SK-N-SH (cell line): ENCODE results near the gene PEX16. TPM values are rescaled to one million over a fixed set of nuclear protein-coding genes. Genes with fewer than 3 reads are reported as not detected.

Experiments used
- CTCF ChIA-PET: fragments of 300-600, 350-600 bp; formaldehyde crosslinking; extraction: SDS; loops from one replicate; lab custom pipeline; 2021; lab: Yijun Ruan, JAX
- POLR2A ChIA-PET: fragments of 350-600 bp; sonication (Branson Sonifier 250); formaldehyde crosslinking; extraction: SDS; loops from one replicate; lab custom pipeline; 2020; ENCODE audit warnings: antibody characterized with exemption, inconsistent platforms; lab: Yijun Ruan, JAX
- DNase-seq: peaks from one replicate; pipeline ENCODE4 v3.0.0; 2012
- H2AFZ ChIP-seq: fragments of 200-600 bp; sonication (generic); 2 replicates; pipeline ENCODE4 v1.8.1; 2016; ENCODE audit warnings: antibody characterized with exemption, mild to moderate bottlenecking, low read depth
- H3F3A ChIP-seq: fragments of 200-600 bp; sonication (generic); replicated peaks from 2 replicates; pipeline ENCODE3; 2016; ENCODE audit warnings: antibody characterized with exemption, mild to moderate bottlenecking; ENCODE audit not compliant: insufficient read depth
- H3K27ac ChIP-seq, 2 experiments: fragments of 200-500 bp in 1 of 2; fragments of 200-600 bp in 1 of 2; sonication (Bioruptor generic) in 1 of 2; sonication (generic), shearing (Covaris generic) in 1 of 2; 2 replicates each; pipeline versions ENCODE4 v1.5.1 to v1.6.1; 2014 to 2016; ENCODE audit warnings: low read depth in 2 of 2, inconsistent platforms in 1 of 2, low read length in 1 of 2, mild to moderate bottlenecking in 1 of 2, mixed read lengths in 1 of 2
- H3K27me3 ChIP-seq: fragments of 200-600 bp; sonication (generic), shearing (Covaris generic); 2 replicates; pipeline ENCODE4 v1.6.1; 2016; ENCODE audit warnings: mixed run types; ENCODE audit not compliant: insufficient read depth
- H3K36me3 ChIP-seq, 2 experiments: fragments of 200-500 bp in 1 of 2; fragments of 200-600 bp in 1 of 2; sonication (Bioruptor generic) in 1 of 2; sonication (generic) in 1 of 2; replicated peaks in 1 of 2; 2 replicates each; pipeline versions ENCODE3 to v1.5.1; 2014 to 2016; ENCODE audit warnings: low read length in 1 of 2, mild to moderate bottlenecking in 1 of 2; ENCODE audit not compliant: insufficient read depth in 2 of 2, control insufficient read depth in 1 of 2
- H3K4me1 ChIP-seq, 2 experiments: fragments of 200-500 bp in 1 of 2; fragments of 200-600 bp in 1 of 2; sonication (Bioruptor generic) in 1 of 2; sonication (generic), shearing (Covaris generic) in 1 of 2; 2 replicates each; pipeline versions ENCODE4 v1.5.1 to v1.6.1; 2014 to 2016; ENCODE audit warnings: low read depth in 1 of 2, low read length in 1 of 2, mixed run types in 1 of 2; ENCODE audit not compliant: insufficient read depth in 2 of 2, control insufficient read depth in 1 of 2
- H3K4me2 ChIP-seq: fragments of 200-600 bp; sonication (generic), shearing (Covaris generic); 2 replicates; pipeline ENCODE4 v1.6.1; 2017; ENCODE audit warnings: mixed run types
- H3K4me3 ChIP-seq, 2 experiments: fragments of 200-500 bp in 1 of 2; fragments of 200-600 bp in 1 of 2; sonication (Bioruptor generic) in 1 of 2; sonication (generic), shearing (Covaris generic) in 1 of 2; 2 replicates each; pipeline versions ENCODE4 v1.5.1 to v1.8.1; 2014 to 2016; ENCODE audit warnings: low read depth in 2 of 2, inconsistent platforms in 1 of 2, low read length in 1 of 2, mild to moderate bottlenecking in 1 of 2, mixed read lengths in 1 of 2, moderate library complexity in 1 of 2
- H3K79me2 ChIP-seq: fragments of 200-600 bp; sonication (generic); 2 replicates; pipeline ENCODE4 v1.8.1; 2017; ENCODE audit warnings: mild to moderate bottlenecking; ENCODE audit not compliant: insufficient read depth
- H3K9ac ChIP-seq: fragments of 200-600 bp; sonication (generic); 2 replicates; pipeline ENCODE4 v1.6.1; 2017; ENCODE audit warnings: mixed run types
- H3K9me2 ChIP-seq: fragments of 200-600 bp; sonication (generic); 2 replicates; pipeline ENCODE4 v1.6.1; 2017; ENCODE audit warnings: mixed run types
- H3K9me3 ChIP-seq: fragments of 200-600 bp; sonication (generic); 2 replicates; pipeline ENCODE4 v1.6.1; 2017; ENCODE audit warnings: mixed run types, mild to moderate bottlenecking, moderate library complexity
- H4K20me1 ChIP-seq: fragments of 200-600 bp; sonication (generic); 2 replicates; pipeline ENCODE4 v1.6.1; 2017; ENCODE audit warnings: mild to moderate bottlenecking, mixed run types; ENCODE audit not compliant: insufficient read depth
- CHD2 ChIP-seq: fragments of 150-350 bp; IDR thresholded peaks from 2 replicates; pipeline ENCODE4 v1.6.1; 2018; ENCODE audit warnings: low read length; ENCODE audit not compliant: partially characterized antibody
- EP300 ChIP-seq, 2 experiments: IDR thresholded peaks; 2 replicates each; pipeline versions ENCODE4 v1.4.0 to v1.6.1; 2012; ENCODE audit warnings: borderline replicate concordance in 1 of 2, low read depth in 1 of 2, low read length in 1 of 2
- EZH2phosphoT487 ChIP-seq: fragments of 200-600 bp; sonication (generic); IDR thresholded peaks from 2 replicates; pipeline ENCODE4 v1.6.1; 2017; ENCODE audit warnings: low read depth, mixed run types, mild to moderate bottlenecking, antibody characterized with exemption, moderate library complexity, borderline replicate concordance
- FOSL2 ChIP-seq: IDR thresholded peaks from 2 replicates; pipeline ENCODE4 v1.4.0; 2012; ENCODE audit warnings: low read depth, mild to moderate bottlenecking, moderate library complexity, borderline replicate concordance
- GABPA ChIP-seq: IDR thresholded peaks from 2 replicates; pipeline ENCODE4 v1.4.0; 2012; ENCODE audit warnings: low read depth, mild to moderate bottlenecking
- IRF3 ChIP-seq: fragments of 150-350 bp; IDR thresholded peaks from 2 replicates; pipeline ENCODE4 v1.6.1; 2016; ENCODE audit warnings: mild to moderate bottlenecking, low read depth, low read length
- JUND ChIP-seq: IDR thresholded peaks from 2 replicates; pipeline ENCODE4 v1.4.0; 2012
- MAX ChIP-seq: IDR thresholded peaks from 2 replicates; pipeline ENCODE4 v1.4.0; 2012; ENCODE audit warnings: low read depth
- MEF2A ChIP-seq: IDR thresholded peaks from 2 replicates; pipeline ENCODE4 v1.4.0; 2012; ENCODE audit warnings: low read depth, borderline replicate concordance
- MXI1 ChIP-seq: IDR thresholded peaks from 2 replicates; pipeline ENCODE4 v1.6.1; 2012; ENCODE audit warnings: mild to moderate bottlenecking, low read depth, low read length, improper control_type of control experiment
- NFIC ChIP-seq: IDR thresholded peaks from 2 replicates; pipeline ENCODE4 v1.4.0; 2012; ENCODE audit warnings: borderline replicate concordance
- POLR2AphosphoS5 ChIP-seq: IDR thresholded peaks from 2 replicates; pipeline ENCODE4 v1.6.1; 2012; ENCODE audit warnings: low read depth, low read length
- RAD21 ChIP-seq: IDR thresholded peaks from 2 replicates; pipeline ENCODE4 v1.6.1; 2012; ENCODE audit warnings: mild to moderate bottlenecking, low read length
- RCOR1 ChIP-seq: fragments of 150-350 bp; IDR thresholded peaks from 2 replicates; pipeline ENCODE4 v1.6.1; 2017; ENCODE audit warnings: antibody characterized with exemption, low read length
- SIN3A ChIP-seq: IDR thresholded peaks from 2 replicates; pipeline ENCODE4 v1.6.1; 2012; ENCODE audit warnings: low read depth, mild to moderate bottlenecking, low read length, moderate library complexity, borderline replicate concordance
- SMC3 ChIP-seq: IDR thresholded peaks from 2 replicates; pipeline ENCODE4 v1.6.1; 2012; ENCODE audit warnings: low read depth, low read length, improper control_type of control experiment
- TAF1 ChIP-seq: IDR thresholded peaks from 2 replicates; pipeline ENCODE4 v1.6.1; 2012; ENCODE audit warnings: low read depth, mild to moderate bottlenecking, low read length, moderate library complexity, borderline replicate concordance
- TCF12 ChIP-seq: IDR thresholded peaks from 2 replicates; pipeline ENCODE4 v1.4.0; 2012
- USF2 ChIP-seq: fragments of 150-350 bp; IDR thresholded peaks from 2 replicates; pipeline ENCODE4 v1.6.1; 2017; ENCODE audit warnings: antibody characterized with exemption, low read length, low read depth, borderline replicate concordance
- ZBTB33 ChIP-seq: IDR thresholded peaks from 2 replicates; pipeline ENCODE4 v1.4.0; 2012; ENCODE audit warnings: low read depth, borderline replicate concordance
- WGBS: methylation state at CpG from one replicate; pipeline ENCODE4 v1.1.6; 2017; ENCODE audit warnings: low lambda C conversion rate; 5-methylcytosine and 5-hydroxymethylcytosine counted together
- polyA plus RNA-seq, 3 experiments: library from polyadenylated mRNA; depleted of rRNA; stranded (reverse); fragments of >200 nt; gene quantifications; 2 replicates each; pipeline ENCODE4 v1.2.3, GENCODE V29; 2012

The PEX16 gene
- polyA plus RNA-seq, 1 of the 3 experiments (the other 2 are of a cell fraction): 46.4 TPM

- Histone ChIP-seq H3K4me1 (peaks cover 24 to 60% of the 10 kb centered on the region in 2 experiments), H3K9ac (no peak overlapping the region), H3K4me3 (no peak overlapping the region), H3F3A (peaks cover 12% of the 10 kb centered on the region), H3K27ac (peak overlapping the region; percentile 74 to 97; a peak in 3 of 4 replicates), H2AFZ (no peak overlapping the region), H3K9me3 (no peaks in the 10 kb centered on the region), H4K20me1 (peaks cover 24% of the 10 kb centered on the region), H3K9me2 (no peaks in the 10 kb centered on the region), H3K27me3 (no peaks in the 10 kb centered on the region), H3K4me2 (no peak overlapping the region), H3K79me2 (no peaks in the 10 kb centered on the region), H3K36me3 (peaks cover 10 to 24% of the 10 kb centered on the region in 2 experiments)
- CTCF ChIA-PET: interaction anchor here (0.8 to 3.7 kb wide), 8 partner anchors 8 to 434 kb away, joined by 3 to 20 read pairs (median 12); no protein-coding TSS in a partner anchor
- WGBS: 68% methylated on average over 6 of the region's 6 CpGs
- DNase-seq: peak; percentile 55
- TF ChIP-seq POLR2AphosphoS5: no peak
- TF ChIP-seq RCOR1: peak; percentile 43; the same call in 1 of the 2 replicates
- no peak for TF ChIP-seq MEF2A
- 0 out of 4 replicates have a peak, but pooled peaks of 1 of the 2 experiments have one; percentile 7 for TF ChIP-seq EP300 (IDR thresholded peaks at IDR 0.05; ENCODE audit: borderline replicate concordance in 1 of 2, low read depth in 1 of 2, low read length in 1 of 2)
- TF ChIP-seq NFIC: peak; percentile 44; the same call in 1 of the 2 replicates
- POLR2A ChIA-PET: no interaction called here
Measured at GRCh38 chr11:45881708-45882368, 35.8 kb downstream of the PEX16 start.

GRCh38 chr11:45880772-45881570 lies 36.7 kb downstream of the PEX16 start:
- H3K4me1 ChIP-seq: peaks cover 24 to 51% of the 10 kb centered on the region in 2 experiments
- H2AFZ ChIP-seq: no peak overlapping the region
- peak; percentile 83 for DNase-seq
- H3K79me2 ChIP-seq: no peaks in the 10 kb centered on the region
- no peaks in the 10 kb centered on the region for H3K9me2 ChIP-seq
- H3K4me2 ChIP-seq: peak overlapping the region; percentile 31; the same call in 1 of the 2 replicates
- H3K36me3 ChIP-seq: peaks cover 11 to 25% of the 10 kb centered on the region in 2 experiments
- no peak overlapping the region for H3K4me3 ChIP-seq
- no peaks in the 10 kb centered on the region for H3K27me3 ChIP-seq
- H3K9me3 ChIP-seq: no peaks in the 10 kb centered on the region
- H4K20me1 ChIP-seq: peaks cover 24% of the 10 kb centered on the region
- peak overlapping the region; percentile 74 to 97; a peak in 3 of 4 replicates for H3K27ac ChIP-seq
- POLR2A ChIA-PET: interaction anchor here (0.9 to 1.8 kb wide), 3 partner anchors 16 to 37 kb away, joined by 4 to 5 read pairs (median 4); partner anchors contain the start of gene PEX16
- WGBS: 53% methylated on average over 10 of the region's 15 CpGs
- CTCF ChIA-PET: interaction anchor here (0.8 to 3.7 kb wide), 14 partner anchors 8 to 435 kb away, joined by 3 to 20 read pairs (median 5); no protein-coding TSS in a partner anchor
- H3K9ac ChIP-seq: no peak overlapping the region
- peaks cover 12% of the 10 kb centered on the region for H3F3A ChIP-seq
- TF ChIP-seq IRF3 (no peak), MEF2A (no peak), RCOR1 (peak; percentile 72; the same call in 1 of the 2 replicates), SIN3A (no peak), RAD21 (no peak; the same call in 1 of the 2 replicates), POLR2AphosphoS5 (0 out of 2 replicates have a peak, but pooled peaks have one; percentile 24), GABPA (no peak), USF2 (no peak), JUND (no peak), MAX (no peak), SMC3 (no peak), TCF12 (peak; percentile 74), EZH2phosphoT487 (no peak), NFIC (peak; percentile 65), TAF1 (no peak), CHD2 (peak; percentile 74), ZBTB33 (no peak), MXI1 (peak; percentile 78), FOSL2 (no peak)
